Activated CD4-positive, alpha-beta T cell treated with anti-CD3 and anti-CD28 coated beads, Interleukin-2, Interleukin-4, amounts not matched to agents 100 ng/mL and 50 ng/mL, durations not matched to agents 16 hours and 8 hours (primary cell): ENCODE data around the gene URAD.

ENCODE experiments used
- DNase-seq: peaks from one replicate; pipeline ENCODE4 v3.0.0-alpha.2; 2020; ENCODE audit warnings: low spot score

Gene URAD

GRCh38 chr13:27997904-27998522 is 9.5 kb upstream of the URAD start:
- DNase-seq, result peak; percentile 28

GRCh38 chr13:27991881-27992280 is 3.4 kb upstream of the URAD start:
- DNase-seq, result no peak

- no peak for DNase-seq
Measured at GRCh38 chr13:27985600-27985999, 2.9 kb downstream of the URAD start.

- DNase-seq, result no peak
Measured at GRCh38 chr13:27982361-27982760, 6.1 kb downstream of the URAD start.

GRCh38 chr13:27981006-27981708 is 7.3 kb downstream of the URAD start:
- DNase-seq, result no peak

- DNase-seq, result no peak
Measured at GRCh38 chr13:27980280-27980998, 8.1 kb downstream of the URAD start.

- DNase-seq, result no peak
Measured at GRCh38 chr13:27979765-27980279, 8.7 kb downstream of the URAD start.

- no peak for DNase-seq
Measured at GRCh38 chr13:27979001-27979643, 9.4 kb downstream of the URAD start.

- DNase-seq, result no peak
Measured at GRCh38 chr13:27978301-27978968, 10.1 kb downstream of the URAD start.

- DNase-seq, result no peak
Measured at GRCh38 chr13:27977476-27978300, 10.8 kb downstream of the URAD start.

GRCh38 chr13:27976362-27977091 is 12.0 kb downstream of the URAD start:
- no peak for DNase-seq

GRCh38 chr13:27975564-27976361 is 12.7 kb downstream of the URAD start:
- no peak for DNase-seq

- DNase-seq, result no peak
Measured at GRCh38 chr13:27973961-27974662, 14.4 kb downstream of the URAD start.

GRCh38 chr13:27973291-27973690 is 15.2 kb downstream of the URAD start:
- DNase-seq, result no peak

GRCh38 chr13:27972478-27972820 is 16.0 kb downstream of the URAD start:
- no peak for DNase-seq

- DNase-seq, result no peak
Measured at GRCh38 chr13:27971776-27972477, 16.6 kb downstream of the URAD start.

- no peak for DNase-seq
Measured at GRCh38 chr13:27971236-27971645, 17.3 kb downstream of the URAD start.
